A204.1 (cell line): ENCODE data around the gene C5.
"Not testable (repeated sequence)": the region's sequence is repeated elsewhere in the genome, so short reads cannot be mapped to it uniquely, and the experiment has no call there.

Source experiments
- FAIRE-seq: peaks from 2 replicates; lab custom pipeline; 2012; peaks lifted over from hg19 to GRCh38; lab: Jason Lieb, UNC

Gene C5

DNA sequence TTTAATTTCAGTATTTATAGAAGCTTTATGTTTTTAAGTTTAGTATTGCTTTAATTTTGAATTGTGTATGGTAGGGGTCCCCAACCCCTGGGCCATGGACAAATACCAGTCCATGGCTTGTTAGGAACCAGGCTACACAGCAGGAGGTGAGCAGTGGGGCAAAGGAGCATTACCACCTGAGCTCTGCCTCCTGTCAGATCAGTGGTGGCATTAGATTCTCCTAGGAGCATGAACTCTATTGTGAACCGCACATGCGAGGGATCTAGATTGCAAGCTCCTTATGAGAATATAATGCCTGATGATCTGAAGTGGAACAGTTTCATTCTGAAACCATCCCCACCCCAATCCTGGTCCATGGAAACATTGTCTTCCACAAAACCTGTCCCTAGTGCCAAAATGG lies 1.9 kb downstream of the C5 start:
- no peak for FAIRE-seq

DNA sequence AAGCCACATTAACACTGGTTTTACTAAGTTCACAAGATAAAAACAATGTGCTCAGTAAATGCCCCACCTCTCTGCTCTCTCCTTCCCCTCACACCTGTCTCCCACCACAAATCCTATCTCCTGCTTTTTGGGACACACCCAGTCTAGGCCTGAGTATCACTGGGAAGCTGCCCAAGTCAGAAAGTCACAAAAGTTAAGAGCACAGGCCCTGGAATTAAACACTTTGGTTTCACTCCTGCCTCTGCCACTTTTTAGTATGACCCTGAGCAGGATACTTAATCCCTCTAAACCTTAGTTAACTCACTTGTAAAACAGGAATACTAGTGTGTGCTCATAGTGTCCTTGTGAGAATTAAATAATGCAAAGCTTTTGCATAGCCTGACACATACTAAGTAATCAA lies 11.3 kb downstream of the C5 start:
- no peak for FAIRE-seq

DNA sequence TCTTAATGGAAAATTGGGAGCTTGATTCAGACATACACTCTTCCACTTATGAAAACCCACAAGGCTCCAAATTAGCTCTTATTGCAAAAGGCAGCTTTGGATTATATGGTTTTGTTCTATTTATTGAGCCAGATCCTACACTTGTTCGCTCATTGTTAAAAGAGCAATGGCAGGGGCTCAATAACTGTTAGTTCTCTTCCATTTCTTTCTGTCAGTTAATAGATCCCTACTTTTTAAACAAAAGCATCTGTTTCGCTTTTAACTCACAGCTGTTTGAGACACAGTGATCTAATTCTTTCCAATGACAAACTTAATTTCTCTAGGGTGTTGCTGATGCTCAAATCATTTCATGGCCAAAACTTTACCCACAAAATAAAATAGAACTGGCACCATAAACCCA lies 11.7 kb downstream of the C5 start:
- no peak for FAIRE-seq

DNA sequence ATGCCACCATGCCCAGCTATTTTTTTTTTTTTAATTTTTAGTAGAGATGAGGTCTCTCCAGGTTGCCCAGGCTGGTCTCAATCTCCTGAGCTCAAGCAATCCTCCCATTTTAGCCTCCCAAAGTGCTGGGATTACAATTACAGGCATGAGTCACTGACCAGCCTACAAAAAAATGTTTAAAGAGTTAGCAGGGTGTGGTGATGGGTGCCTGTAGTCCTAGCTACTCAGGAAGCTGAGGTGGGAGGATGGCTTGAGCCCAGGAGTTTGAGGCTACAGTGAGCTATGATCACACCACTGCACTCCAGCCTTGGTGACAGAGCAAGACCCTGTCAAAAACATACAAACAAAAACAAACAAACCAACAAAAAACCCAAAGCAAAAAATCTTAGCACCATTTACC lies 14.4 kb downstream of the C5 start:
- not testable (repeated sequence) for FAIRE-seq

DNA sequence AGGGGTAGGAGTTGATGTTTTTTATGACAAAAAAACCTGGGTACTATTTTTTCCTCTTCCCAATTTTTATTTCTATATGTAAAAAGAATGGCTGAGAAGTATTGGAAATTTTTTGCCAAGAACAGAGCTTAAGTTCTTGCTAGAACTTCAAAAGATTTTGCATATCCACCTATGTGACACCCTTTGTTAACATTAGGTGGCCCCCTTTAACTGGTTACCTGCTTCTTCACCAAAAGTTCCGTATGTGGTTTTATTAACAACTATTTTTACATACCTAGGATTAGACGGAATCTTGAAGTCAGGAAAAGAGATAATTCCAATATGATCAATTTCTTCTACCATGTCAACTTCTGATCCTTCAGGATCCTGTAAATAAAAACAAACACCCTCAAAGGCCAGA lies 15.5 kb downstream of the C5 start:
- FAIRE-seq: no peak

DNA sequence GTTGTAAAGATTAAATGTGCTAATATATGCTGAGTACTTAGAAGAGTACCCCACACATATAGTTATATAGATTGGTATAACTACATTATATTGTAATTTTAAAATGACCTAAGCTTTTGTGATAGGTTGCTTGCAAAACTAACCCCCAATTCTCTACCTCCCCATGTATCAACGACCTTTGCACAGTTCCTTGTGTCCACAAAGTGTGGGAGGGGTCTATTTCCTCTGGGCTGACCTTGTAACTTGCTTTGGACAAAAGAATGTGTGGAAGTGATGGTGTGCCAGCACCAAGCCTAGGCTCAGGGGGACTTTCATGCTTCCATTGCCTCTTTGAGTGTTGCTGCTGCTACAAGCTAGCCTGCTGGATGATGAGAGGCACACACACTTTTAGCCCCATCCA lies 20.6 kb downstream of the C5 start:
- no peak for FAIRE-seq

DNA sequence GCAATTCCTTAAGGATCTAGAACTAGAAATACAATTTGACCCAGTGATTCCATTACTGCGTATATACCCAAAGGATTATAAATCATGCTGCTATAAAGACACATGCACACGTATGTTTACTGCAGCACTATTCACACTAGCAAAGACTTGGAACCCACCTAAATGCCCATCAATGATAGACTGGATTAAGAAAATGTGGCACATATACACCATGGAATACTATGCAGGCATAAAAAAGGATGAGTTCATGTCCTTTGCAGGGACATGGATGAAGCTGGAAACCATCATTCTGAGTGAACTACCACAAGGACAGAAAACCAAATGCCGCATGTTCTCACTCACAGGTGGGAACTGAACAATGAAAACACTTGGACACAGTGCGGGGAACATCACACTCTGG lies 21.8 kb downstream of the C5 start:
- not testable (repeated sequence) for FAIRE-seq

DNA sequence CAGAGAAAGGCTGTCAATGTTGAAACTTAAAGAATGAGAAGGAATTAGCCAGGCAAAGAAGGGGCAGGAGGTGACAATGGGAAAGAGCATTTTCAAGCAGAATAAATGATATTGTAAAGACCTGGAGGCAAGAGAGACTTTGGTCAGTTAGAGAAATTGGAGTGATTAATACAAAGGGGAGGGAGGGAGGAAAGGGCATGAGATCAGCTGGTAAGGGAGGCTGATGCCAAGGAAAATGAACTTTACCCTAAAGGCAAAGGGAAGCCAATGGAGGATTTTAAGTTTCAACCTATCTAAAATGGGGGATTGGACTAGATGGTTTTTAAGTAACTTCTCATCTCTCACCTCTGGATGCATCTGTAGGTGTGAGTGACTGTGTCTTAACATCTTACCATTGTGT lies 23.3 kb downstream of the C5 start:
- FAIRE-seq: no peak

DNA sequence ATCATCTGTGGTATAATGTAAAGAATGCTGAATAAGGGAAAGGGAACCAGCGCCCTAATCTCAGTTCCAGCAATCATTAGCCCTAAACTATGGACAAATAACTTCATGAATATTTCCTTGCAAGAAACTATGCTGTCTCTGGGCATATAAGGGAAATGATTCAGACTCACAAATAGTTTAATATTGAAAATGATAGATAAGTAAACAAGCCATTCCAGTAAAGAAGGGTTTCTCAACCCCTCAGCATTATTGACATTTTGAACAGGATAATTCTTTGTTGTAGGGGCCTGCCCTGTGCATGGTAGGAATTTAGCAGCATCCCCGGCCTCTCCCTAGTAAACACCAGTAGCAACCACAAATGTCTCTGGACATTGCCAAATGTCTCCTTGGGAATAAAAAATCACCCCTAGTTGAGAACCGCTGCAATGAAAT lies 23.8 kb downstream of the C5 start:
- no peak for FAIRE-seq

DNA sequence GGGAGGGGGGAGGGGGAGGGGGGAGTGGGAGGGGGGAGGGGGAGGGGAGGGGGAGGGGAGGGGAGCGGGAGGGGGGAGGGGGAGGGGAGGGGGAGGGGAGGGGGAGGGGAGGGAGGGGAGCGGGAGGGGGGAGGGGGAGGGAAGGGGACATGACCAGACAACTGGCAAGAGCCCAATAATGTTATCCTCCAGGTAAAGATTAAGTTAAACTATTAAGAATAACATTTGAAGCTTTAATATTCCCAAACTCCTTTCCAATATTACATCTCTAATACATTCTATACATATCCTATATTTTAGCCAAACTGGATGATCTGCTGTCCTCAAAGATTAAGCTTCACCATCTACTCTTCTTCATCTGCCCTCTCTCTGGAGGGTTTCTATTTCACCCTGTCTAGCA lies 25.8 kb downstream of the C5 start:
- no peak for FAIRE-seq

DNA sequence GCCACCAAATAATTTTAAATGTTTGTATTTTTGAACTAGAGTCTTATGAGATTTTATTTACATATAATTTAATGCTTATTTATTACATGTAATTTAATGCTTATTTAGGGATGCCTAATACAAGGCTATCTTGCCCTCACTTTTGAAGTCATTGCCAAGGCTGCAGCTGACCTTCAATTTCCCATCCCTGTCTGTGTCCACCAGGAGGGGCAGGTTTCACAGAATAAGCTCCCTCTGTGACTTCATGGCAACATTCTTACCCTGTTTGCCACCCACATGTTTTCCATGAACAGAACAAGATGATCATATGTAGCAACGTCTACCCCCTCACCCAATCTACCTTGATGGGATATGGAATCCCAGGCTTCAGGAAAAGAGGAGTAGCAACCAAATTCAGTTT lies 27.0 kb downstream of the C5 start:
- FAIRE-seq: no peak

DNA sequence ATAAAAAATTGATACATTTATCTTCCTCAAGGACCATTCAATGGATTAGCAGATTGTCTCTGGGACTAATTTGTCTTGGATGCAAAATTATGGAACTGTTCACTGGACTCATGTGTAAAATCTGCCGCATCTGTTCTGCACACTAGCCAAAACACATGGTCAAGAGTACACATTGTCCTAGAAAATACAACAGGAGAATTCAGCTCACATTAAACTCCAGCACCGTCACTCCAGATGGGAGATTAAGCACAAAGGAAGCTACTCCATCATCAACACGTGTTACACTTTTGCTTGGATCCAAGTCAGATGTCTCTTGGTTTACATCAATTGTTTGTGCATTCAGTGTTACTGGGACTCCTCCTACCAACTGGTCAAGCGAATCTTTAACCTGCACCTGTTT lies 28.8 kb downstream of the C5 start:
- no peak for FAIRE-seq

DNA sequence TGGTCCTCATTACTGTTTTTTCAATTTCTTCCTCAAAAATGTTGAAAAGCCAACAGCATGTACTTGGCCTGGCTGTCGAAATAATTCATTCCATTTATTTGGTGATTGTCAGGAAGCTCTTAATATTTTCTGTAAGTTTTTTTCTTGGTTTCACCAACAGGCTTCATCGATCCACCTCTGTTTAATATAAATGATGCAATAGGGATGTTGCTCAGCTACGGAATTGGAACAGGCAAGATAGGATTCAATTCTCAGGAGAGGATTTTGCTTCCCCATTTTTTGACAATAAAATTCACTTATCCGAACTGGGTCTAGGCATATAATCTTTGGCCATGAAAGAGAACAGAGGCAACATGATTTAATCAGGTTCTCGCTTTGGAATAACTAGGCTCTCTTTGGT lies 30.8 kb downstream of the C5 start:
- no peak for FAIRE-seq

DNA sequence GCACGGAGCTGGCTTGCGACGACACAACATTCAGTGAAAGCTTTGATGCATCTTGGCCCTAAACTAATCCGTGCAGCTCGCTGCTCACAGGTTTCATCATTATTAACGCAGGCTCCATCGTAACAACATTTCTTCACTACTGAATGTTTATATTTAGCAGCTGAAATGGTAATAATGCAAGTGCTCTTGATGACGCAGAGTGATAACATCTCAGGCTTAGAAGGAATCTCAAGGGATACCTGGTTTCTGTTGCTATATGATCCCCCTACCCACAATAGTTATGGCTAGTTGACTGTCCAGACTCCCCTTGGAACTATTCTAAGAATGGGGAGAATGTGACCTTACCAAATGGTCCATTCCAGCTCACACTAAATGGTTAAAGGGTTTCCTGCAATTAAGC lies 36.2 kb downstream of the C5 start:
- FAIRE-seq: no peak

DNA sequence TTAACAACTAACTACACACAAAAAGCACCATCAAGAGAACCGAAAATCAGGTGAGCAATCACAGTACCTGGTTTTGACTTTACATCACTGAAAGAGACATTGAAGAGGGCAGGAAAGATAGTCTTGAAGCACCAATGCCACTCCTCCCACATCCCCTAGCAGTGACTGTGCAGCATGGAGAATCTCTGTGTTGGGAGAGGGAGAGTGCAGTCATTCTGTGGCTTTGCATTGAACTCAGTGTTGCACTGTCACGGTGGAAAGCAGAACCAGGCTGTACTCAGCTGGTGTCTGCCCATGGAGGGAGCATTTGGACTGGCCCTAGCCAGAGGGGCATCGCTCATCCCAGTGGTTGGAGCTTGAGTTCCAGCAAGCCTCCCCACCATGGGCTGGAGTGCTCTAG lies 40.4 kb downstream of the C5 start:
- no peak for FAIRE-seq

DNA sequence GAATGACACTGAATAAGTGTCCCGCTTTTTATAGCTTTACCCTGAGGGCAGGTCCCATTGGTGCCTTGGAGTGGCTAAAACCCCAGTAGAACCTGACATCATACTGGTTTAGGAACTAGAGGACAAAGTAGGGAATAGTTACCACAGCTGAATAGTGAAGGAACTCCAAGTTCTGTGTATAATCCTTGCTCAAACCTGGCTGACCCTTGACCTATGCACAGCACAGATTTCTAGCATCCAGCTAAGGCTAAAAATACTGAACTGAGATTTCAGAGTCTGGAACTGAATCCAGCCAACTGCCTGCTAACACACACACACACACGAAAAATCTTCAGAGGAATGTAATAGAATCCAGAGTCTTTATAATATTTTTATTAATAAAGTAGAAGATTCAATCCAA lies 50.8 kb downstream of the C5 start:
- FAIRE-seq: no peak

DNA sequence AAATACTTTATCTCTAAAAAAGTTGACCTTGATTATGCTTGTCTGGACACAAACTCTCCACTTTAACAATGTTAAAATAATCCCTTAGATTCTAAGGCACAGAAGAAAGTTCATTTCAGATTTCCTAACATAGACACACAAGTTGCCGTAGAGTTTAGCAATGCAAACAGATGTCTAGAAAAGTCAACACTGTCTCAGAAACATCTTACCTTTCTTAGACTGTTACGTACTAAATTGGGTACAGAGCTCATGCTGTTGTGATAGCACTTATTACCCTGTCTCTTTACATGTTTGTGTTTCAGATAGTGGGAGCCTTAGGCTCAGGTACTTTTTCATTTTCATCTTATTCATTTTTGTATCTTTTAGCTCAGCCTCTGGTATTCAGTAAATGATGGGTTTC lies 52.0 kb downstream of the C5 start:
- no peak for FAIRE-seq

DNA sequence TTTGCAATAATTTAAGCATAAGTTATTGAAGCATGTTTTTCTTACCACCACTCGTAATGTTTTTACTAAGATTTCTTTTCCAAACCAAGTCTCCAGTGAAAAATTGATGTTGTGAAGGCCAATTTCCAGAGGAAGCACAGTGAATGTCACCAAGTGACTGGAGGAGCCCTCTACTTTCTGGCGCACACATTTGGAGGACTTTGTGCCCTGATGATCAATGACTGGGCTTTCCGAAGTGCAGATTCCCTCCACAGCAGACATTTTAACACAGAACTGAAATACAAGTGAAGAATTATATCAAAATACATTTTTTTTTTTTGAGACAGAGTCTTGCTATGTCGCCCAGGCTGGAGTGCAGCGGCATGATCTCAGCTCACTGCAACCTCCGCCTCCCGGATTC lies 52.6 kb downstream of the C5 start:
- no peak for FAIRE-seq

DNA sequence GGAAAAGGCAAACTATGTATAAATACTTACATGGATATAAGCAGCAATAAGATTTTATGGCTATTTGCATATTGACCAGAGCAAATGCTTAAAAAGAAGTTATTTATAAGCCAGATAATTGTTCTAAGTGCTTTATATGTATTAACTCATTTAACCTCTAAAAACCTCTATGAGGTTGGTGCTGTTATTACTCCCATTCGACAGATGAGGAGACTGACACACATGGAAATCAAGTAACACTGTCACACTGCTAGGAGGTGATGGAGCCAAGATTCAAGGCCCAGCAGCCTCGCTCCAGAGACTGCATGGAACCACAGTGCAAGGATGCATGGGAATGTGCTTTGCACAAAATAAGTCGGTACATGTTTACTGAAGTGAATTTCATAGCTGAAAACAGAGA lies 53.7 kb downstream of the C5 start:
- FAIRE-seq: no peak

DNA sequence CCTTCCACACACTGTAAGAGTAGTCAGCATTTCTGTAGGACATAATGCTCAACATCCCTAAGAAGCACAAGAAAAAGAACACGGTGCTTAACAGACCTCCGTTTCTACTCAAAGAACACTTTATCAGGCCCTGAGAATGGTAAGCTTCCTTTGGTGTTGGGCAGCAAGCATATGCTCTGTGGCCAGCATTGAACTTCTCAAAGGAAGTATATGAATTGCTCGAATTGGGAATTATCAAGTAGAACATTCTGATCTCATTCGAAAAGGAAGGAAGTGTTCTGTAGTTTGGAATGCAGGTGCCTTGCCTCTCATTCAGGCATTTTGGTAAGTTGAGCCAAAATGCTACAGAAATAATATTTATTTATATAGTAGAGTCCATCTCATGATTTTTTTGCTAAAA lies 61.0 kb downstream of the C5 start:
- FAIRE-seq: no peak

DNA sequence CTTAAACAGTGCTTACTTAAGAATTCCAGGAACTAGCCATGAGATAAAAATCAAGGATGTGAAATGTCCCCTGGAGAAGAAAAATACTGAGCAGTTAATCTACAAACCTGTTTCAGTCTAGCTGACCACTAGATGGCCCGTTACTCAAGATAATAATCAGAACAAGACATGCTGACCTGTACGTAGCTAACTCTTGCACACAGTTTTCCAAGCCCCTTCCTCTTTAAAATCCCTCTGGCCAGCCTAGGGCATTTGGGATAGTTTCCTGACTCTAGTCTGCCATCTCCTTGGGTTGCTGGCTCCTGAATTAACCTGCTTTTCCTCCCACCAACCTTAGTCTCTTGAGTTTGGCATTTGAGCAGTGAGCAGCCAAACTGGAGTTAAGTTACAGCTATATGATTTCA lies 64.3 kb downstream of the C5 start:
- peak; percentile 77 for FAIRE-seq

DNA sequence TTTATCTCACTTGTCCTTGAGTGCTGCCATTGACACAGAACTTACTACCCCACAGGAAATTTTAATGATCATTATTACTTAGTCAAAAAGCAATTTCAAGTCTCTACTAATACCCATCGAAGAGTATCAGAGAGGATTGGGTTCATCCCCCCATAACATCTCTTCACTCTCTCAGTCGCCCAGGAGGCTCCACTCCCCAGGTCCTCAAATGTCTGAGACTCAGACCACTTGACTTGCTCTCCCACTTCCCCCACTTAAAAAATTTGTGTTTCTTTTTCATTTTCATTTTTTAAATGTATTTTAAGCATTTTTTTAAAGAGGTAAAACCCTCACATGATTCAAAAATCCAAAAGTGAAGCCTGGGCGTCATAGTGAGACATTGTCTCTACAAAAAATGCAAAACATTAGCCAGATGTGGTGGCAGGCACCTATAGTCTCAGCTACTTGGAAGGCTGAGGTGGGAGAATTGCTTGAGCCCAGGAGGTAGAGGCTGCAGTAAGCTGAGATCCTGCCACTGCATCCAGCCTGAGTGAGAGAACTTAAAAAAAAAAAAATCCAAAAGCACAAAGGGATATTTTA lies 66.7 kb downstream of the C5 start:
- FAIRE-seq: no peak

DNA sequence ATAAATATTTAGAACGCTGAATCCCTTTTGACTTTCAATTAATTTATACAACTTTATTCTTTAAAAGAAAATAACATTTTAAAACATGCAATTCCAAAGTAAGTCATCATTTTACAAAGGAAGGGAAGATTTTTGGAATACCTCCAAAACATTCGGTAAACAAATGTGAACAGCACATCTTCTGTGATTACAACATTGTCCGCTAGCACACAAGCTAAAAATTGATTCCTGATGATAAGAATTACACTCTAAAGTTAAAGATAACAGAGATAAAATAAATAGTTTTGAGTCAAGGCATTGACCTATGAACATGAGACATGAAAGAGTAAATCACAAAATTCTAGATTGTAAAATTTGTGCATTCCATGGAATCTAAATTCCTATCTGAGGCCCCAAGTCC lies 67.2 kb downstream of the C5 start:
- no peak for FAIRE-seq

DNA sequence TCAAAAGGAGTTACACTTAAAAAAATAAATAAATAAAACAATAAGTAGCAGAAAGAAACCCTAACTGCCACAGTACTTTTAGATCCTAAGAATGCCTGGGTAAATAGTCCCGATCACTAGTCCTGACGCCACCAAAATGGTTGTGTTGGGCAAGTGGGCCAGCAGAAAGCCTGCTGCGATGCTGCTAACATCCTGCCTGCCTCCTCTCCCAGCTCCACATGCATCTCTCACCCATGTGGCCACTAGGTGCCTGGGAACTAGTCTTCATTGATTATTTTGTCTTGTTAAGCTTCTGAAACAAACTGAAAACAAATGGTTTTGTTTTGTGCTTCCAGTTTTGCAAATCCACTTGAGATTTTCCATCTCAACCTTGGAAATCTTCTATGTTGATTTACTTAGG lies 69.1 kb downstream of the C5 start:
- no peak for FAIRE-seq

DNA sequence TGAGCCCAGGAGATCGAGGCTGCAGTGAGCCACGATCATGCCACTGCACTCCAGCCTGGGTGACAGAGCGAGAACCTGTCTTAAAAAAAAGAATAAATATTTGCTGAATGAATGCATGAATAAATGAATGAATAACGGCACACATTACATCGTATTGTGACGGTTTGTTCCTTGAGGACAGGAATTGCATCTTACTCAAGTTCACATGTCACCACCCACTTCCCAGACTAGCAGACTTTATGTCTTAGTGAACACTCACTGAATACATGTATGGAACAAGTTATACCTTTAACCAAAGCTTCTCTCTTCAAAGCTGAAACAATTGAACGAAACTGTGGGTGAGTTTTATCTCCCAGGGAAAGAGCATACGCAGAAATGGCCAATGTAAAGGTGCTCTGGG lies 70.3 kb downstream of the C5 start:
- FAIRE-seq: no peak
